Panc1 (cell line): ENCODE measurements around the gene MIER3. TPM values are rescaled to one million over a fixed set of nuclear protein-coding genes. Genes with fewer than 3 reads are reported as not detected.

Experiments used
- ATAC-seq: fragments of 200-7000 bp; cut with Tn5 transposase; 2 replicates; pipeline ENCODE4 v1.9.1; 2020; ENCODE audit warnings: mild to moderate bottlenecking, moderate library complexity
- BruUV-seq: library from RNA; stranded (reverse); fragments of 400-500 nt; replicated peaks from 2 replicates; lab custom pipeline; 2021; lab: Mats Ljungman, UMichigan
- CTCF ChIA-PET: fragments of 300-600 bp; sonication (Branson Sonifier 250); formaldehyde crosslinking; loops from one replicate; lab custom pipeline; 2022; ENCODE audit warnings: antibody characterized with exemption; lab: Charles Lee
- POLR2A ChIA-PET: fragments of 300-600 bp; sonication (Branson Sonifier 250); formaldehyde crosslinking; loops from one replicate; lab custom pipeline; 2022; ENCODE audit warnings: antibody characterized with exemption; lab: Charles Lee
- DNase-seq: peaks from one replicate; pipeline ENCODE4 v3.0.0-alpha.2; 2010; ENCODE audit warnings: low read depth, low spot score
- H3K27ac ChIP-seq: 2 replicates; pipeline ENCODE4 v1.5.1; 2011; ENCODE audit warnings: mild to moderate bottlenecking, low read length, inconsistent platforms
- H3K27me3 ChIP-seq: fragments of 200-500 bp; sonication (Bioruptor generic); 2 replicates; pipeline ENCODE4 v1.6.0; 2014; ENCODE audit warnings: low read length, inconsistent platforms; ENCODE audit not compliant: control insufficient read depth, insufficient read depth
- H3K36me3 ChIP-seq: fragments of 200-500 bp; sonication (Bioruptor generic); 2 replicates; pipeline ENCODE4 v1.5.1; 2014; ENCODE audit warnings: inconsistent platforms, mild to moderate bottlenecking, low read length, moderate library complexity; ENCODE audit not compliant: control insufficient read depth, insufficient read depth
- H3K4me1 ChIP-seq: 2 replicates; pipeline ENCODE4 v1.5.1; 2011; ENCODE audit warnings: inconsistent platforms, mild to moderate bottlenecking, low read length, moderate library complexity; ENCODE audit not compliant: control insufficient read depth, insufficient read depth
- H3K4me3 ChIP-seq, 2 experiments: 2 replicates each; pipeline ENCODE4 v1.5.1; 2011 to 2012; ENCODE audit warnings: low read depth in 2 of 2, low read length in 2 of 2, mild to moderate bottlenecking in 2 of 2, inconsistent platforms in 1 of 2, moderate library complexity in 1 of 2
- H3K9me3 ChIP-seq: fragments of 200-500 bp; sonication (Bioruptor generic); 2 replicates; pipeline ENCODE4 v1.5.1; 2014; ENCODE audit warnings: low read depth, mild to moderate bottlenecking, inconsistent platforms, low read length, moderate library complexity; ENCODE audit not compliant: control insufficient read depth, insufficient read depth
- CTCF ChIP-seq: fragments of 450-650 bp; IDR thresholded peaks from 2 replicates; pipeline ENCODE4 v1.5.1; 2017; ENCODE audit warnings: mild to moderate bottlenecking
- POLR2AphosphoS5 ChIP-seq: IDR thresholded peaks from 2 replicates; pipeline ENCODE4 v1.6.1; 2012; ENCODE audit warnings: mild to moderate bottlenecking, low read depth, low read length, moderate library complexity
- SIN3A ChIP-seq: IDR thresholded peaks from 2 replicates; pipeline ENCODE4 v1.6.1; 2012; ENCODE audit warnings: low read depth, mild to moderate bottlenecking, low read length, moderate library complexity, borderline replicate concordance; ENCODE audit not compliant: insufficient read depth
- TCF7L2 ChIP-seq: IDR thresholded peaks from 2 replicates; pipeline ENCODE4 v1.6.1; 2011; ENCODE audit warnings: mild to moderate bottlenecking, low read depth, low read length, inconsistent platforms
- in situ Hi-C: cut with HindIII; loops from 2 replicates; pipeline ENCODE4 v1.10.0; 2016; ENCODE audit warnings: low sequenced_read_pairs, low pct_unique_long_range_greater_than_20kb
- intact Hi-C: fragments of 100-400 bp; cut with micrococcal nuclease; formaldehyde crosslinking; loops from one replicate; pipeline ENCODE4 v1.10.0; 2022; ENCODE audit not compliant: unreplicated experiment
- total RNA-seq: library from RNA; stranded (reverse); gene quantifications from one replicate; pipeline ENCODE4 v1.2.1, GENCODE V29; 2021; ENCODE audit not compliant: unreplicated experiment
- TF ChIP-seq, protein P1 (sequence below), 2 experiments: IDR thresholded peaks; 2 replicates each; pipeline ENCODE4 v1.6.1; 2011 to 2012; ENCODE audit warnings: low read depth in 2 of 2, control low read depth in 1 of 2, low read length in 1 of 2, mild to moderate bottlenecking in 1 of 2, moderate library complexity in 1 of 2; ENCODE audit not compliant: insufficient read depth in 1 of 2

Gene MIER3
- total RNA-seq, 1 experiment from 2014 or later = 29.7 TPM

- Histone ChIP-seq H3K27ac (no peak overlapping the region), H3K4me1 (no peaks in the 10 kb centered on the region), H3K27me3 (peaks cover 7% of the 10 kb centered on the region; the same call in 1 of the 2 replicates), H3K4me3 (no peak overlapping the region), H3K36me3 (no peaks in the 10 kb centered on the region), H3K9me3 (no peaks in the 10 kb centered on the region; the same call in 1 of the 2 replicates)
- in situ Hi-C loops = no loop called here
- ChIA-PET POLR2A (no interaction called here), CTCF (no interaction called here)
- no TSS peak for BruUV-seq
- DNase-seq (no peak), ATAC-seq (no peak)
- intact Hi-C loops = no loop called here
- TF ChIP-seq POLR2AphosphoS5 (no peak), TCF7L2 (no peak), SIN3A (no peak)
- TF ChIP-seq, protein P1, sequence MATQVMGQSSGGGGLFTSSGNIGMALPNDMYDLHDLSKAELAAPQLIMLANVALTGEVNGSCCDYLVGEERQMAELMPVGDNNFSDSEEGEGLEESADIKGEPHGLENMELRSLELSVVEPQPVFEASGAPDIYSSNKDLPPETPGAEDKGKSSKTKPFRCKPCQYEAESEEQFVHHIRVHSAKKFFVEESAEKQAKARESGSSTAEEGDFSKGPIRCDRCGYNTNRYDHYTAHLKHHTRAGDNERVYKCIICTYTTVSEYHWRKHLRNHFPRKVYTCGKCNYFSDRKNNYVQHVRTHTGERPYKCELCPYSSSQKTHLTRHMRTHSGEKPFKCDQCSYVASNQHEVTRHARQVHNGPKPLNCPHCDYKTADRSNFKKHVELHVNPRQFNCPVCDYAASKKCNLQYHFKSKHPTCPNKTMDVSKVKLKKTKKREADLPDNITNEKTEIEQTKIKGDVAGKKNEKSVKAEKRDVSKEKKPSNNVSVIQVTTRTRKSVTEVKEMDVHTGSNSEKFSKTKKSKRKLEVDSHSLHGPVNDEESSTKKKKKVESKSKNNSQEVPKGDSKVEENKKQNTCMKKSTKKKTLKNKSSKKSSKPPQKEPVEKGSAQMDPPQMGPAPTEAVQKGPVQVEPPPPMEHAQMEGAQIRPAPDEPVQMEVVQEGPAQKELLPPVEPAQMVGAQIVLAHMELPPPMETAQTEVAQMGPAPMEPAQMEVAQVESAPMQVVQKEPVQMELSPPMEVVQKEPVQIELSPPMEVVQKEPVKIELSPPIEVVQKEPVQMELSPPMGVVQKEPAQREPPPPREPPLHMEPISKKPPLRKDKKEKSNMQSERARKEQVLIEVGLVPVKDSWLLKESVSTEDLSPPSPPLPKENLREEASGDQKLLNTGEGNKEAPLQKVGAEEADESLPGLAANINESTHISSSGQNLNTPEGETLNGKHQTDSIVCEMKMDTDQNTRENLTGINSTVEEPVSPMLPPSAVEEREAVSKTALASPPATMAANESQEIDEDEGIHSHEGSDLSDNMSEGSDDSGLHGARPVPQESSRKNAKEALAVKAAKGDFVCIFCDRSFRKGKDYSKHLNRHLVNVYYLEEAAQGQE (IDR thresholded peaks at IDR 0.05; ENCODE audit: insufficient read depth in 1 of 2, low read depth in 2 of 2, low read length in 1 of 2) = no peak
These were observed 19.4 kb upstream of the MIER3 start for GRCh38 chr5:56971275-56971674.

DNA sequence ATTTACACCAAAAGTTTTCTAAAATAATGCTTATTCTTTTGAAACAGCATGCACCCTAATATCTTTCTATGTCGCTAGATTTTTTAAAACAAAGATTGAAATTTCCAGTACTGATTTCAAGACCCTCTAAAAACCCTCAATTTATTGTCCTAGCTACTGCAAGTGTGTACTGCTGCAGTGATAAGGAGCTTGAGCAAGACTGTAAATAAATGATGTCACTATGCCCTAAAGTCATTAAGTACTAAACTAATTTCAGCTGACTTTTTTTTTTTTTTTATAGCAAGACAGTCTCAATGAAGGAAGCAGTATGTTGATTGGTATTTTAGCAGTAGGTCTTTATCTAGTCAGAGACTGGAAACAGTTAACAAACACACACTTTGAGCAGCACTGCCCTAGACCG lies 12.2 kb upstream of the MIER3 start:
- intact Hi-C loops (no loop called here), in situ Hi-C loops (no loop called here)
- ChIA-PET POLR2A (no interaction called here), CTCF (no interaction called here)
- peaks cover 16% of the 10 kb centered on the region; the same call in 1 of the 2 replicates for H3K27me3 ChIP-seq
- H3K4me1 ChIP-seq = peaks cover 2% of the 10 kb centered on the region; the same call in 1 of the 2 replicates
- TF ChIP-seq SIN3A (no peak), TCF7L2 (no peak), CTCF (no peak), POLR2AphosphoS5 (no peak)
- TF ChIP-seq, protein P1 (IDR thresholded peaks at IDR 0.05; ENCODE audit: insufficient read depth in 1 of 2, low read depth in 2 of 2, low read length in 1 of 2) = no peak
- no peak overlapping the region for H3K27ac ChIP-seq
- no peak for ATAC-seq
- no peak for DNase-seq
- no TSS peak for BruUV-seq
- H3K4me3 ChIP-seq = no peak overlapping the region
- no peaks in the 10 kb centered on the region; the same call in 1 of the 2 replicates for H3K9me3 ChIP-seq
- H3K36me3 ChIP-seq = no peaks in the 10 kb centered on the region
